ENCODE data around the gene ZNF609.
A peak's percentile ranks its signal among the peaks of the same experiment; 100 is the strongest.

ZNF609 gene

DNA sequence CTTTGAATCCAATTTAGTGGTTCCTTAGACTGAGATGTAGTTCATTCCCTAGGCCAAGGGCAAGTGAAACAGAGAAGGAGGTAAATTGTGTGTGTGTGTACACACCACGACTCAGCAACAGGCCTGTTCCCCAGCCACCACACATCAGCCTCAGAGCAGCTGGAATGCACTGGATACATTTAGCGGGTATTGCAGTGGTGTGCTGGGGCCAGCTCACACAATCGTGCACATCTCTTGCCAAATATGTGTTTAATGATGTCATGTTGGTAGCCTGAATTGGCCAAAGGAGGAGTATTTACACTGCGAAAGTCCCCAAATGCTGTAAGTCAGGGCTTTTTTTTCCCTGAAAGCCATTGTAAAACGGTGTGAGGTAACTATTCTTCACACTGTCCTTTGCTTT is 232.8 kb downstream of the ZNF609 start:
- DNase-seq (ENCODE audit: low read depth), result no peak

DNA sequence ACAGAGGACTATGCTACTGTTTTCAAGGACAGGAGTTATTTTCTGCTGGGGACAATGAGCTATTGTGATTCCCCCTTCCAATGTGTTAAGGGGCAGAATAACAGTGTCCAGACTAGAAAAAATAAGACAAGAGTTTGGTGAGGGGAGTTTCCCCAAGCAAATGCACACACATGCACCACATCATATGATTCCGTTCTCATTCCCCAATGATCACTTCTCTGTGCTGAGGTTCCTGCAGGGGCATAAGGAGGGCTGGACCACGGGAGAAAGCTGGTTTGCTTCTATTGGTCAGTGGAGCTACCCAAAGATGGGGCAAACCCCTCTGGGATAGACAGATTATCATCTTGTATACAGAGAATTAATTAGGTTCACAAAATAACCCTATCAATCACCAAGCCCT is 234.4 kb downstream of the ZNF609 start:
- no peak for DNase-seq (ENCODE audit: low read depth)

DNA sequence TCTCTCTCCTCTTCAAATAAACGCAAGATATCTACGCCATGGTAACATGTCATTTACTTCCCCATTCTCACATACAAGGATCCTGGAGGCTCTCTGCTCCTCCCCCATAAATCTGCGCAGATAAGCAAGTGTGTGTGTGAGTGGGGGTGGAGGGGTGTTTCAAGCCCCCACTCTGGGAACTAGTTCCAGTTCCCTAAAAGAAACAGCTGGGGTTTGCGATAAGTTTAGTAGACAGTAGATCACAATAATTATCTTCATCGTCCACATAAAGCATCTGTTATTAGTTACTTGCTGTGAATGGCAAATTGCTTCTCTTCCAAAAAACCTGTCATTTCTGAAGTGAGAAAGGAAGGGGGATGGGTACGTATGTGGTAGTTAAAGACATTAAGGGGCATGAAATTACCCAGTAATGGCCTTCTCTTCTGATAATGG is 235.2 kb downstream of the ZNF609 start:
- DNase-seq (ENCODE audit: low read depth), result no peak

DNA sequence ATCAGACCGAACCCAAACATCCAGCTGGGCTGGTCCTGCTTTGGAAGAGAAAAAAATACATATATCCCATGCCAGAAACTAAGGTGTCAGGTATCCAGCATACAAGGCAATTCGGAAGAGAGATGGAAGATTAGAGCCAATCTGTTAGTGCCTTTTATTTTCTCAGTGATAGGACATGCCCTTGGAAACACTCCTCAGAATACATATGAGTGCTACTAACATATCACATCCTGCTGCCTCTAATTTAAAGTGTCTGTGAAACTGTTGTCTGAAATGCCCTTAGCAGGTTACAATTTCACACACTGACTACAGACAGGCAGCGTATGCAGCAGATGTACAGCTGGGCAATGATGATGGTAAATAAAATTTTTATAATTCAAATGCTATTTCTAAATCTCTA is 236.1 kb downstream of the ZNF609 start:
- no peak for DNase-seq (ENCODE audit: low read depth)

DNA sequence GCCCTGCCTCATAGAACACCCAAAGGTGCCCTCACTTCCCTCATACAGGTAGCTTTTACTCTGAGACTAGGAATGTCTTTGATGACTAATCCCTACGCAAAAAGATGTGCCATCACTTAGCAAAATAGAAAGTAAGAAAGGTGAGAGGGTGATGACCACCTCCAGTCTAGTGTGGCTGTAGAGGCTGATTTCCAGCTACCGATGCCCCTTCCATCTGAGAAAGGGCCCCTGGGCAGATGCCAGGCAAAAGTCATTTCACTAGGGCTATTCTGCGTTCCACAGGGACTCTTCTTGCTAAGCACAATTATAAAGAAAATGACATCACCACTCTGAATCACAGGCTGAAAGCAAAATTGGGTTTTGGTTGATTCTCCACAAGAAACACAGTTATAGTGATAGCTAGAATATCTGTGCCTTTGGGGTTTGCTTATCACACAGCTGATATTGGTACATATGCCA is 237.6 kb downstream of the ZNF609 start:
- DNase-seq (ENCODE audit: low read depth), result peak; percentile 9

DNA sequence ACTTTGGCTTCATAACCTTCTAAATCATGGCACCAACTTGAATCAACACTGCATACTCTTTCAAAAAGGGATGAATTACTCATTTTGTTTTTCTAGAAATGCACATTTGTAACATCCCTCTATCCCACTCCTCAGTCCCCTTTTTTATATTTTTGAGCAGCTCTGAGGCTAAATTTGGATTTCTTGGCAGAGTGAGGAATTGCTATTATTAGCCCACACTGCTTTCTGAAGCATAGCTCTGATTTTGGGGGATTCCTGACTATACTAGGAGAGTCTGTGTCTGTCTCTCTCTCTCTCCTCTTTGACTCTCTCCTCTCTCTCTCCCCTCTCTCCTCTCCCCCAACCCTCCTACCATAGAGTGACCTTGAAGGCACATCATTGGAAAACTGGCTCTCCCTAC is 238.4 kb downstream of the ZNF609 start:
- no peak for DNase-seq (ENCODE audit: low read depth)

DNA sequence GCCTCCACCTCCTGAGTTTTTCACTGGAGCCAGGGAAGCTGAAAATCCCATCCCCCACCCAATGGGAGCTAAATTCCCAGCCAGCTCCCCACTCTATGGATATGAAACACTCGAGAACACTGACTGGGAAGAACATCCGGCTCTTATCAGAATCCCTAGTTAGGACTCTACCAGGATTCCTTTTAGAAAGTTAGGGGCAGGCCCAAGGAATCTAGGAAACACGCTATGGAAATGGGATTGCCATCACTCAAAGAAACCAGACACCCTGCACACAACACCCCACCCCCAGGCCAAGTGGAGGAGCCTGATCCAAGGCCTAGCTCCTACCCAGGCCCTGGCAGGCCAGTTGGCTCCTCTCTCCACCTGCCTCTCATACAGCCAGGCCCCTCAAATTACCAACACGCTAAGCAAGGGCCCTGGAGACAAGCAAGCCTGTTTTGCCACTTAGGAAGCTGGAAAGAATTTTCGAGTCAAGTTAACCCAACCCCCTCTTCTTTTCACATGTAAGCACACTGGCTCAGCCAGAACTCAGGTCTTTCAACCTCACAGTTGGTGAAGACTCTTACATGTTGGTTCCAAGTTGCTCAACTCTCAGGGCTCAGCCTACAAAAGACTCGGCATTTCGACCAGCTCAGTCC is 239.5 kb downstream of the ZNF609 start:
- DNase-seq (ENCODE audit: low read depth), result no peak

DNA sequence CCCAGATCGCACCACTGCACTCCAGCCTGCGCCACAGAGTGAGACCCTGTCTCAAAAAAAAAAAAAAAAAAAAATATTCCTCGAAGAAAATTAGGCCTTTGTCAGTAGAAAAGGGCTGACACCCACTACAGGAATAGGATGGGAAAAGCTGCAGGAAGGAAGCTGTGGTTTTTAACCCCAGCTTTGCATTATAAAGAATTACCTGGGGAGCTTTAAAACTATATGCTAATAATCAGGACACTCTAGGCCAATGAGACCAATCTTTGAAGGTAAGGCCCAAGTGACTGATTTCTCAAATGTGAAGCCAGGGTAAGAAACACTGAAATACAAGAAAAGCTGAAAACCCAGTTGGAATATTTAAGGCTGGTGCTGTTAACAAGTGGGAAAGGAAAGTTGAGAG is 240.7 kb downstream of the ZNF609 start:
- no peak for DNase-seq (ENCODE audit: low read depth)

DNA sequence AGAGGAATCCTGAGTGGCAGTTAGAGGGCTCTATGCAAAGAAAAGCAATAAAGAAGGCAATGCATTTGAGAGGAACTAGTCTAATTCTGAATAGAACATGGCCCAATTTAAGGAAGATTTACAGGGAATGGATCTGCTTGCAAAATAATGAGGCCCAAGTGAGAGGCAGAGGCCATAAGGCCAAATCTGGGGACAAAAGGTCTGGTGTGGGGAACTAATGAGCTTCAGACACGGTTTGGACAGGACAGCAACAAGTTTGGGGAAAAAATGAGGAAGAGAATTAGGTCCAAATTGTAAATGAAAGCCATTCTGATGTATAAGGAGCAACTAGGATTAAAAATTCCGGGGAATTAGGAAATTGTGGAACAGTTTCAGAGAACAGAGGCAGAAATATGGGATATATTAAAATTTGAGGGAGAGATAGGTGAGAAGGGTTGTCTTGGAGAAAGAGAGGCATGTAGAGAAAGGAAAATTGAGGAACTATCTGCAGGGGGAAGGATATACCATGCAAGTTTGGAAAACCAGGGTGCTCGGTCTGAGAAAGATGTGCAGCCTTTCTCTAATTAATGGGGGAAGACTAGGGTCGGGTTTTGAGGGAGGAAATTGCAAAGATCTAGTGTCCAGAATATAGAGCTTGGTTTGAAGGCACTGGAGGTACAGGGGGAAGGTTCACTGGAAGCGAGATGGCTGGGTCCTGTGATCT is 241.3 kb downstream of the ZNF609 start:
- DNase-seq (ENCODE audit: low read depth), result no peak

DNA sequence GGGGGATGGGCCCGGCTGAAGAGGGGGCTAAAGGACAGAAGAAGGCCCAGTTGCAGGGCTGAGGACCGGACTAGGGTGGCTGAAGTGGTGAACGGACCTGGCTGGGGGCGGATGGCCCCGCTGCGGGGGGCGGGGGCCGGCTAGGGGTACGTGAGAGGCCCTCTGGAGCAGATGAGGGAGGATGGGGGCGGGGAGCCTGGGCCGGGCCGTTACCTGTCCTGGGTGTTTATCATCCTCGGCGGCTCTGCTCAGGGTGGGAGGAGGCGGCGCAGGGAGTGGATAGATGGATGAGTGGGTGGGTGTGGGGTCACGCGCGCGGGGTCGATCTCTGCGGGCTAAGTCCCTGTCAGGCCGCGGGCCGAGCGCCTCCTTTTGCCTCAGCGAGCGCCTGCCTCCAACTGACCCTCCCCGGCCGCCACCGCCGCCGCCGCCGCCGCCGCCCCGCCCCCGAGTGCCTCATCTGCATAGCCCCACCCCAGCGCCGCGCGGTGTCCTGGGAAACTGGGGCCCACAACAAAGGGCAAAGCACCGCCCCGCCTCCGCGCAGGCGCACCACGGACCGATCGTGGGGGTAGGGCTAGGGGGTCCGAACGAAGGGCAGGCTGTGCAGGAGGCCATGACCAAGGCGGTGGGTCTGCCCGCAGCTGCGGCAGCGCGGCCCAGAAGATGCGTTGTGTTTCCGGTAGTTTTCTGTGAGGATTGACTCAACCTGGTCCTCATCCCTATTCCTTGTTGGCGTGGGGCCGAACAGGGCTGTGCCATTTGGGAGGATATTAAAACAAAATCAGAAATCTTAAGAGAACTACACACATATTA is 242.6 kb downstream of the ZNF609 start:
- peak; percentile 93 for DNase-seq (ENCODE audit: low read depth)

DNA sequence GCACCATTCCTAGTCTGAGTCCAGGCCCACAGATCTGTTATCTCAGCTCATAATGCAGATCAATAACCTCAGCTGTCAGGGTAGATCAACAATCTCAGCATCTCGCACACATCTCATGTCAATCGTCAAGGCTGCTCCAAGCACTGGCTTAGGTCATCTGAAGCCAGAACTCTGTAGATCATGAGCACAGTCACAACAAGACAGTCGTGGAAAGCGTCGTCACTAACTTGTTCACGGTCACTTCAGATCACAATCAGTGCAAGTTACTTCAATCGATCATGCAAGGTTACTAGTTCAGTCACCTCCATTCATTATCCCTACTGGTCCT is 243.2 kb downstream of the ZNF609 start:
- DNase-seq (ENCODE audit: low read depth), result no peak

DNA sequence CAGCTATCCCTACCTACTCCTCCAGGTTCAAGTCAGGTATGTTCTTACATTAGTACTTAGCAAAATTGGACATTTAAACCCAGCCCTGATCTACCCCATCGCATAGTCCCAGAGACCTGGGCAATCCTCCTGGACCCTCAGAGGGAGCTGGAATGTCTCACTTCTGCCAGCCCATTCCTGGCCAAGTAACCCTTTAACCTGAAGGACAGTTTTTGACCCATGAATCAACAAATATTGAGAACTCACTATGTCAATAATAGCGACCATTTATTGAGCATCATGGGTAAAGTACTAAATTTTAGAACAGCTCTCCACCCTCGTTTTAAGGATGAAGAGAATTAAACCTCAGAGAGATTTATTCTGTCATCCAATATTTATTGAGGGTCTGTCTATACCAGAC is 244.6 kb downstream of the ZNF609 start:
- DNase-seq (ENCODE audit: low read depth), result no peak

DNA sequence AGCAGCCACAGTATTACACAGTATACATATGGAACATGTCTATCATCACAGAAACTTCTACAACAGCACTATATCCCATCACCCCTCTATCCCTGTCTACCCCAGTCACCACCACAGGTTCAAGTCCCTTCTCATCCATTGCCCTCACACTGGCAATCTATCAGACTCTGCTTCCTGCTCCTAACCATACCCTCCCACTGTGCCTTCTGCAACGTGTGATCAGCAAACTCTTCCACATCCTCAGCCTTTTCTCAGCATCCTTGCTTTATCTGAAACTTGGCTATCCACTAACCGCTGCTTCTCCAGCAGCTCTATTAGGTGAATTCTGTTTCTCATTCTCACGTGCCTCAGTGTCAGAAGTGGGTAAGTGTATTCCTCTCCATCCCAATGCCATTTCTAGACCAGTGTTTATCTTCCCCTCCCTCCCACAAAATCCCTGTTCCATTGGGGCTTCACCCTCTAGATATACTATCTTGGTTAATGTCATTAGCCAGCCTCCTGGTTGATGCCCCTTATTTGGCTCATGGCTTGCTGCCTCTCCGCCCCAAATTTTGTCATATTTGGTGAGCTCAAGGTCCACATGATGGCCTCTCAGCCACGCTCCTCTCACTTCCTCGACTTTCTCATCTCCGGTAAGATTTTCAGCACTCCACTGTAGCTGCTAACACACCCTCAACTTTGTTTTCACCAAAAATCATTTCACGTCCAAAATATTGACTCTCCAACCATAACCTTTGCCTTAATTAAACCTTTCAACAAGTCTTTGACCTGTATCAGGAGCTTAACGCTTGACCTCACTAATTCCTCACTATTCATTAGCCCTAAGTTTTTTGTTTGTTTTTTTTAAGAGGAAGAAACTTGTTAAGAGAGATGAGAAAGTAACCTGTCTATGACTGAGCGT is 245.9 kb downstream of the ZNF609 start:
- DNase-seq (ENCODE audit: low read depth), result no peak

DNA sequence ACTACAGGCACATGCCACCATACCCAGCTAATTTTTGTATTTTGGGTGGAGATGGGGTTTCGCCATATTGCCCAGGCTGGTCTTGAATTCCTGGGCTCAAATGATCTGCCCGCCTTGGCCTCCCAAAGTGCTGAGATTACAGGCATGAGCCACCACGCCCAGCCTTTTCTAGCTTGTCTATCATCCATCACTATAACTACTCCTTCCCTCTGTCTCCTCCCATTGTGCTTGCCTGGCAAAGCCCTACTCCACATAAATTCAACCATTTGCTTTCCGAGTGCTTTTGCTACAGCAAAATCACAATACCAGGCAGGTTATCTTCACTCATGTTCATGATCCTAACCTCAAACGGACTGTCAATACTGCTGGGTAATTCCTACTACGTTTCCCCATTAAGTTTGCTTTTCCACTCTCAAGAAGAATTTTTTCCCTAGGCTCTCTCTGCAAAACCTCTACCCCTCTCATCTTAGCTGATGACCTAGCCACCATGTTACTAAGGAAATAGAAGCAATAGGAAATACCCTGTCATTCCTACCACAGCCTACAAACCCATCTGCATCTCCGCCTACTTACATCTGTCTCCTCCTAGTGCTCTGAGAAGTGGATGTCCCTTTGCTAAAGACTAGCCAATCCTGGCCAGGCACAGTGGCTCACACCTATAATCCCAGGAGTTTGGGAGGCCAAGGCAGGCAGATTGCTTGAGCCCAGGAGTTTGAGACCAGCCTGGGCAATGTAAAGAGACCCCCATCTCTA is 250.5 kb downstream of the ZNF609 start:
- DNase-seq (ENCODE audit: low read depth), result no peak

DNA sequence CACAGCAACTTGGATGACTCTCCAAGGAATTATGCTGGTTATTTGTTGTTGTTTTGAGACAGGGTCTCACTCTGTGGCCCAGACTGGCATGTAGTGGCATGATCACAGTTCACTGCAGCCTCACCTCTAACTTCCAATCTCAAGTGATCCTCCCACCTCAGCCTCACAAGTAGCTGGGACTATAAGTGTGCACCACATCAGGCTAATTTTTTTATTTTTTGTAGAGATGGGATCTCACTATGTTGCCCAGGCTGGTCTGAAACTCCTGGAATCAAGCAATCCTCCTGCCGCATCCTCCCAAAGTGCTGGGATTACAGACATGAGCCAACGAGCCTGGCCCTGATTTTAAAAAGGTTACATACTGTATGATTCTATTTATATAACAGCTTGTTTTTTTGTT is 252.0 kb downstream of the ZNF609 start:
- DNase-seq (ENCODE audit: low read depth), result no peak

DNA sequence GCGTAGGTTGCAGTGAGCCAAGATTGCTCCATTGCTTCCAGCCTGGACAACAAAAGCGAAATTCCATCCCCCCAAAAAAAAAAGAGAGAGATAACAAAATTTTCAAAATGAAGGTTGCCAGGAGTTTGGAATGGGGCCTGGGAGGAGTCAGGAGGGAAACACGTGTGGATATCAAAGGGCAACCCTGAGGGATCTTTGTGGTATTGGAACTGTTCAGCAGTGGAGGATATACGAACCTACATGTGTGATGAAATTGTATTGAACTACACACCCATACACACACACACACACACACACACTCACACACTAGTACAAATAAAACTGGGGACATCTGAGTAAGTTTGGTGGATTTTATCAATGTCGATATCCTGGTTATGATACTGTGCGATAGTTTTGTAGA is 253.2 kb downstream of the ZNF609 start:
- DNase-seq (ENCODE audit: low read depth), result no peak

DNA sequence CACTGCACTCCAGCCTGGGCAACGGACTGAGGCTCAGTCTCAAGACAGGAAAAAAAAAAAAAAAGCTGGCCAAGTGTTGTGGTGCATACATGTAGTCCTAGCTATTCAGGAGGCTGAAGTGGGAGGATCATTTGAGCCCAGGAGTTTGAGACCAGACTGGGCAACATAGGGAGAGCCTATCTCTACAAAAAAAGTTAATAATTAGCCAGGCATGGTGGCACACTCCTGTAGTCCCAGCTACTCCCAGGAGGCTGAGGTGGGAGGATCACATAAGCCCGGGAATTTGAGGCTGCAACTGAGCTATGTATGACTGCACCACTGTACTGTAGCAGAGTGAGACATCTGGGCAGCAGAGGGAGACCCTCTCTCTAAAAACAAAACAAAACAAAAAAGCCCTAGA is 256.1 kb downstream of the ZNF609 start:
- no peak for DNase-seq (ENCODE audit: low read depth)

DNA sequence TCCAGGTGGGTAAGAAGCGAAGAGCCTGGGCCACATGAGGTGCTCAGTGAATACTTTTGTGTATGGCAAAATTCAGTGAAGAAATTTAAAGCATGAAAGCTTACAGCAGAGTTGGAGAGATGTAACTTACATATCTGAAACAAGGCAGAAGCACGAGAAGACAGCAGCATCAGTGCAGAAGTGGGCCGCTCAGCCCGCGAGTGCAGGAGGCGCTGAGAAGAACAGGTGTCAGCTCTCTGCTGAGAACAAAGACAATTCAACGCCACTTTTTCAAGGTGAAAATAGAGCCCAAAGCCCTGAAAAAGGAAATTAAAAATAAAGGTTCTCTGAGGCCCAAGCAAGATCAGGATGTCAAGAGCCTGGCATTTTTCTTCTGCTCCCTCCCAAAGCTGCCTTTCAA is 256.8 kb downstream of the ZNF609 start:
- no peak for DNase-seq (ENCODE audit: low read depth)

DNA sequence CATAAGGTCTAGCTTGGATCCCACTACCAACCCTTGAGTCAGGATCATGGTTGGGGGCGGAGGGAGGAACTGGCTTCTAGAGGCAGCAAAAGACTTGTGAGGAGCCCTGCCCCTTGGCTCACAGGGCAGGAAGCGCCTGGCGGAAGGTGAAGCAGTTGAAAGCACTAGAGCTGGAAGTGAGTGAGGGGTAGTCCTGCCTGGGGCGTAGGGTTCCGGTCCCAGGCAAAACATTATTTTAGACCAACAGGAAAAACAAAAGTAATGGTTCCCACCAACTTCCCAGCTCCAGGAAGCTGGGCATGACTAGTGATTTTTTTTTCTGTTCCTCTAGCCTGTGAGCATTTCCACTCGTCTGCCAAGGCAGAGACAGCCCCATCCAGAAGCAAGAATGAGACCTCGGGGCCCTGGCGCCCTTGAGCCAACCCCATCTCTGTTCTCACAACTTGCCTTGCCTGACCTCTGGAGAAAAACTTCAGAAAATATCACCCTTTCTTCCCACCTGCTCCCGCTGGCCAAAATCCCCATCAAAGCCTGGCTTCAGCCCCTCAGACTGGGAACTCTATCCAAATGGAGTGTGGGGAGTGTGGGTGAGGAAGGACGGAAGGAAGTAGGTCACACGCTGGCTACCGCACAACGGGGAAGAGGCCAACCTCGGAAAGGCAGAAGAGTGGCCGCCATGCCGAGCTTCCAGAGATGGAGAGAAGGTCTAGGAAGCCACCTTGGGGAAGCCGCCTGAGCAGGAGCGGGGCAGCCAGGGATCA is 257.5 kb downstream of the ZNF609 start:
- DNase-seq (ENCODE audit: low read depth), result no peak

DNA sequence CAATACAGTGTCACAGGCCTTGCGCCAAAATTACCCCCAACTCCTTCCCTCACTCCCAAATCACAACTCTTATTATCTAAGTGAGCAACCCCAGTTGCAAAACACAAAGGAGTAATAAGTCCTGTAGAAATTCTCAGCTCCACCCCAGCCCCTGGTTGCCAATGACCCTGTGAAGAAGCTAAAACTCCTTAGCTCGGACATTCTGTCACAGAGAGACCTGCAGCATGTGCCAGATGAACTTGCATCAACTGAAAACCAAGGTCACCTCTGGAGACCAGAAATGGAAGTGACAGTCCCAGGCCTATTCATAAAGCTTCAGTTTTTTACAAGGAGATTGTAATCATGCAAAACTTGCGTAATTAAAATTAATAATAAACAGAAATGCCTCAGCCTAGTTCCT is 259.8 kb downstream of the ZNF609 start:
- no peak for DNase-seq (ENCODE audit: low read depth)

DNA sequence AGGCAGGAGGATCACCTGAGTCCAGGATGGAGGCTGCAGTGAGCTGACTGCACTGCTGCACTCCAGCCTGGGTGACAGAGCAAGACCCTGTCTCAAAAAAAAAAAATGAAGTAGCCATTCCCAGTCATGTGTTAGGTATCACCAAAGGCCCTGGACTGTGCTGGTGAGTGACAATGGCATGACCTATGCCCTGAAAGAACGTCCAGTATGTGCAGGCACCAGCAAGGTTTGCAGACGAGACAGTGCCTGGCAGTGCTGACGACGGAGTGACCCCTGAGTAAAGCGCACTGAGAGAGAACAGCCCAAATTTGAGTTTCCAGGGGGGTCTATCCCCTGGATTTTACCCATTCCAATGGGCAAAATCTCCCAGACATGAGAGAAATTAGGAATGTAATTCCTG is 269.8 kb downstream of the ZNF609 start:
- no peak for DNase-seq (ENCODE audit: low read depth)

Measured in activated T-cell treated with anti-CD3 and anti-CD28 coated beads for 24 hours (primary cell).